ENCODE measurements around the gene SPTLC2.

- TF ChIP-seq, protein P1, sequence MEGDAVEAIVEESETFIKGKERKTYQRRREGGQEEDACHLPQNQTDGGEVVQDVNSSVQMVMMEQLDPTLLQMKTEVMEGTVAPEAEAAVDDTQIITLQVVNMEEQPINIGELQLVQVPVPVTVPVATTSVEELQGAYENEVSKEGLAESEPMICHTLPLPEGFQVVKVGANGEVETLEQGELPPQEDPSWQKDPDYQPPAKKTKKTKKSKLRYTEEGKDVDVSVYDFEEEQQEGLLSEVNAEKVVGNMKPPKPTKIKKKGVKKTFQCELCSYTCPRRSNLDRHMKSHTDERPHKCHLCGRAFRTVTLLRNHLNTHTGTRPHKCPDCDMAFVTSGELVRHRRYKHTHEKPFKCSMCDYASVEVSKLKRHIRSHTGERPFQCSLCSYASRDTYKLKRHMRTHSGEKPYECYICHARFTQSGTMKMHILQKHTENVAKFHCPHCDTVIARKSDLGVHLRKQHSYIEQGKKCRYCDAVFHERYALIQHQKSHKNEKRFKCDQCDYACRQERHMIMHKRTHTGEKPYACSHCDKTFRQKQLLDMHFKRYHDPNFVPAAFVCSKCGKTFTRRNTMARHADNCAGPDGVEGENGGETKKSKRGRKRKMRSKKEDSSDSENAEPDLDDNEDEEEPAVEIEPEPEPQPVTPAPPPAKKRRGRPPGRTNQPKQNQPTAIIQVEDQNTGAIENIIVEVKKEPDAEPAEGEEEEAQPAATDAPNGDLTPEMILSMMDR (conservative IDR thresholded peaks at IDR 0.05 in 1 of 2, IDR thresholded peaks at IDR 0.05 in 1 of 2; ENCODE audit: low read depth in 1 of 2, low read length in 2 of 2) = no peak
- no peak for TF ChIP-seq EZH2 (IDR thresholded peaks at IDR 0.05; ENCODE audit: low read length, missing control alignments)
These were observed 127.4 kb downstream of the SPTLC2 start for GRCh38 chr14:77489041-77489440.

All from fibroblast of lung (primary cell).